ENCODE data around the gene IQGAP3. TPM values are rescaled to one million over a fixed set of nuclear protein-coding genes. Genes with fewer than 3 reads are reported as not detected.
"Not testable (repeated sequence)": the region's sequence is repeated elsewhere in the genome, so short reads cannot be mapped to it uniquely, and the experiment has no call there.

IQGAP3 gene
- total RNA-seq, 1 experiment from 2014 or later, result 25.6 TPM

DNA sequence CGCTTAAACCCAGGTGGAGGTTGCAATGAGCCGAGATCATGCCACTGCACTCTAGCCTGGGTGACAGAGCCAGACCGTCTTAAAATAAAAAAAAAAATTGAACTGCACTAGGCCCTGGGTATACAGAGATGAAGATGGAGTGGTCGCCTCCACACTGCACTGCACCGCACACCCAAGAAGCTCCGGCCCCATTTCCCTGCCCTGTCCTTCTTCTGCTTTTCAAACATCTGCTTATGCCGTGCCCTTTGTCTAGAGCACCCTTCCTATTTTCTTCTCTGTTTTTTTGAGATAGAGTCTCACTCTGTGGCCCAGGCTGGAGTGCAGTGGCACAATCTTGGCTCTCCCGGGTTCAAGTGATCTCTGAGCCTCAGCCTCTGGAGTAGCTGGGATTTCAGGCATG is 17.4 kb downstream of the IQGAP3 start:
- DNase-seq (ENCODE audit: low read depth, low spot score) (no peak), ATAC-seq (no peak)
- ChIA-PET CTCF (no interaction called here), POLR2A (no interaction called here)
- TF ChIP-seq SIN3A (IDR thresholded peaks at IDR 0.05; ENCODE audit: borderline replicate concordance, insufficient read depth, low read depth, low read length) (no peak), POLR2AphosphoS5 (IDR thresholded peaks at IDR 0.05; ENCODE audit: low read depth, low read length) (no peak), REST (IDR thresholded peaks at IDR 0.05; ENCODE audit: insufficient read depth in 1 of 2, low read depth in 2 of 2, low read length in 1 of 2) (no peak), TCF7L2 (IDR thresholded peaks at IDR 0.05; ENCODE audit: low read depth, low read length) (no peak)
- TF ChIP-seq, protein P1, sequence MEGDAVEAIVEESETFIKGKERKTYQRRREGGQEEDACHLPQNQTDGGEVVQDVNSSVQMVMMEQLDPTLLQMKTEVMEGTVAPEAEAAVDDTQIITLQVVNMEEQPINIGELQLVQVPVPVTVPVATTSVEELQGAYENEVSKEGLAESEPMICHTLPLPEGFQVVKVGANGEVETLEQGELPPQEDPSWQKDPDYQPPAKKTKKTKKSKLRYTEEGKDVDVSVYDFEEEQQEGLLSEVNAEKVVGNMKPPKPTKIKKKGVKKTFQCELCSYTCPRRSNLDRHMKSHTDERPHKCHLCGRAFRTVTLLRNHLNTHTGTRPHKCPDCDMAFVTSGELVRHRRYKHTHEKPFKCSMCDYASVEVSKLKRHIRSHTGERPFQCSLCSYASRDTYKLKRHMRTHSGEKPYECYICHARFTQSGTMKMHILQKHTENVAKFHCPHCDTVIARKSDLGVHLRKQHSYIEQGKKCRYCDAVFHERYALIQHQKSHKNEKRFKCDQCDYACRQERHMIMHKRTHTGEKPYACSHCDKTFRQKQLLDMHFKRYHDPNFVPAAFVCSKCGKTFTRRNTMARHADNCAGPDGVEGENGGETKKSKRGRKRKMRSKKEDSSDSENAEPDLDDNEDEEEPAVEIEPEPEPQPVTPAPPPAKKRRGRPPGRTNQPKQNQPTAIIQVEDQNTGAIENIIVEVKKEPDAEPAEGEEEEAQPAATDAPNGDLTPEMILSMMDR (IDR thresholded peaks at IDR 0.05), result no peak
- Histone ChIP-seq H3K4me1 (ENCODE audit: control insufficient read depth, insufficient read depth, low read length) (no peaks in the 10 kb centered on the region), H3K27me3 (ENCODE audit: control insufficient read depth, insufficient read depth, low read length) (no peaks in the 10 kb centered on the region), H3K9me3 (ENCODE audit: control insufficient read depth, insufficient read depth, low read depth, low read length) (no peaks in the 10 kb centered on the region), H3K27ac (ENCODE audit: low read length) (no peak overlapping the region), H3K36me3 (ENCODE audit: control insufficient read depth, insufficient read depth, low read length) (no peaks in the 10 kb centered on the region; the same call in 1 of the 2 replicates), H3K4me3 (ENCODE audit: low read depth in 2 of 2, low read length in 2 of 2) (no peak overlapping the region)
- intact Hi-C loops (cut with micrococcal nuclease; ENCODE audit: unreplicated experiment), result no loop called here
- no TSS peak for BruUV-seq (replicated peaks)
- in situ Hi-C loops (cut with HindIII; ENCODE audit: low pct_unique_long_range_greater_than_20kb, low sequenced_read_pairs), result no loop called here

DNA sequence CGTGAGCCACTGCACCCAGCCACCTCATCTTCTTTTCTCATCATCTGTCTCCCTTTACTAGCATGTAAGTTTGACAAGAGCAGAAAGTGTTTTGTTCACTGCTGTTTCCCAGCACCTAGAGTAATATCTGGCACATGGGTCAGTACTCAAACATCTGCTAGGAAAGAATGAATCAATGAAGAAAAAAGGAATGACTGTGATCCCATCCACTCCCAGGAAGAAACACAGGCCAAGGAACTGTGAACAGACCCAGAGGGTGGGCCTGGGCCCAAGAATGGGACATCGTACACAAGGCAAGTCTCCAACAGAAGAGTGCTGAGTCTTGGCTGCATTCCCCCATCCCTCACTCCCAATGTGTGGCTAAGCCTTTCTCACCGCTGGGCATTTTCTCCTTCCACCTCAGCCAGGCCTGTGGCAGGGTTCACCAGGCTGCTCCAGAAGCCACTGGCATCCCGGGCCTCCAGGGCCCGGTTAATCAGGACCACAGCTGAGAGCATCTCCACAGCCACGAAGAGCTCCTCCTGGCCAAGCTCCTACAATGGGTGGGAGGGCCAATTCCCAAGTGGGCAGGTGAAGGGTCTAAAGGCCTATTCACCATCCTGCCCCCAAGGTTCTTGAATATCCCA is 18.4 kb downstream of the IQGAP3 start:
- H3K4me3 ChIP-seq (ENCODE audit: low read depth in 2 of 2, low read length in 2 of 2), result no peak overlapping the region
- POLR2A ChIA-PET, result interaction anchor here (0.6 kb wide), 1 partner anchor 23 kb away, joined by 5 read pairs; no protein-coding TSS in a partner anchor
- in situ Hi-C loops (cut with HindIII; ENCODE audit: low pct_unique_long_range_greater_than_20kb, low sequenced_read_pairs), result no loop called here
- no peaks in the 10 kb centered on the region for H3K27me3 ChIP-seq (ENCODE audit: control insufficient read depth, insufficient read depth, low read length)
- intact Hi-C loops (cut with micrococcal nuclease; ENCODE audit: unreplicated experiment), result no loop called here
- H3K4me1 ChIP-seq (ENCODE audit: control insufficient read depth, insufficient read depth, low read length), result no peaks in the 10 kb centered on the region
- ATAC-seq (no peak), DNase-seq (ENCODE audit: low read depth, low spot score) (no peak)
- H3K27ac ChIP-seq (ENCODE audit: low read length), result no peak overlapping the region
- BruUV-seq (replicated peaks), result no TSS peak
- no peaks in the 10 kb centered on the region for H3K9me3 ChIP-seq (ENCODE audit: control insufficient read depth, insufficient read depth, low read depth, low read length)
- no peaks in the 10 kb centered on the region; the same call in 1 of the 2 replicates for H3K36me3 ChIP-seq (ENCODE audit: control insufficient read depth, insufficient read depth, low read length)
- CTCF ChIA-PET, result no interaction called here
- TF ChIP-seq, protein P1 (IDR thresholded peaks at IDR 0.05), result no peak
- TF ChIP-seq TCF7L2 (IDR thresholded peaks at IDR 0.05; ENCODE audit: low read depth, low read length), result no peak
- no peak for TF ChIP-seq POLR2AphosphoS5 (IDR thresholded peaks at IDR 0.05; ENCODE audit: low read depth, low read length)
- no peak for TF ChIP-seq REST (IDR thresholded peaks at IDR 0.05; ENCODE audit: insufficient read depth in 1 of 2, low read depth in 2 of 2, low read length in 1 of 2)
- TF ChIP-seq SIN3A (IDR thresholded peaks at IDR 0.05; ENCODE audit: borderline replicate concordance, insufficient read depth, low read depth, low read length), result no peak

DNA sequence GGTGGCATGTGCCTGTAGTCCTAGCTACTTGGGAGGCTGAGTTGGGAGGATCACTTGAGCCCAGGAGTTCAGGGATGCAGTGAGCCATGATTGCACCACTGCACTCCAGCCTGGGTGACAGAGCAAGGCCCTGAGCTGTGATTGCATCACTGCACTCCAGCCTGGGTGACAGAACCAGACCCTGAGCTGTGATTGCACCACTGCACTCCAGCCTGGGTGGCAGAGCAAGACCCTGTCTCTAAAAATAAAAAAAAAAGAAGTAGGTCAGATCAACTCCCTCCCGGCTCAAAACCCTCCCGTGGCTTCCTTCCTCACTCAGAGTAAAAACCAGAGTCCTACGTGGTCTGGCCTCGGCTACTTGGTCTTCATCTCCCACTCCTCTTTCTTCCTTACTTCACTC is 19.4 kb downstream of the IQGAP3 start:
- H3K36me3 ChIP-seq (ENCODE audit: control insufficient read depth, insufficient read depth, low read length); H3K27me3 ChIP-seq (ENCODE audit: control insufficient read depth, insufficient read depth, low read length); H3K9me3 ChIP-seq (ENCODE audit: control insufficient read depth, insufficient read depth, low read depth, low read length); DNase-seq (ENCODE audit: low read depth, low spot score); in situ Hi-C loops (cut with HindIII; ENCODE audit: low pct_unique_long_range_greater_than_20kb, low sequenced_read_pairs); BruUV-seq (replicated peaks); H3K4me3 ChIP-seq (ENCODE audit: low read depth in 2 of 2, low read length in 2 of 2); ATAC-seq; intact Hi-C loops (cut with micrococcal nuclease; ENCODE audit: unreplicated experiment); H3K4me1 ChIP-seq (ENCODE audit: control insufficient read depth, insufficient read depth, low read length); CTCF ChIA-PET; H3K27ac ChIP-seq (ENCODE audit: low read length): not testable (repeated sequence)
- POLR2A ChIA-PET, result interaction anchor here (0.6 to 0.7 kb wide), 2 partner anchors 17 to 52 kb away, joined by 3 to 6 read pairs; partner anchors contain the start of gene MEF2D
